Mesodermal cell (in vitro differentiated cells): ENCODE results near the gene SMIM10.
A peak's percentile ranks its signal among the peaks of the same experiment; 100 is the strongest.

Experiments used
- H3K27ac ChIP-seq: 2 replicates; pipeline ENCODE4 v1.7.0; 2013; ENCODE audit warnings: mild to moderate bottlenecking, low read depth, low read length, moderate library complexity; ENCODE audit not compliant: severe bottlenecking
- H3K36me3 ChIP-seq: 2 replicates; pipeline ENCODE4 v1.7.1; 2013; ENCODE audit warnings: mild to moderate bottlenecking, low read length, moderate library complexity; ENCODE audit not compliant: control insufficient read depth, insufficient read depth
- H3K4me1 ChIP-seq: one replicate; pipeline ENCODE4 v1.7.1; 2013; ENCODE audit warnings: mild to moderate bottlenecking, low read length; ENCODE audit not compliant: insufficient read depth, control insufficient read depth, poor library complexity, severe bottlenecking
- H3K4me3 ChIP-seq: 2 replicates; pipeline ENCODE4 v1.7.0; 2013; ENCODE audit warnings: low read length, control low read depth, mild to moderate bottlenecking; ENCODE audit not compliant: insufficient read depth, poor library complexity, severe bottlenecking; ENCODE audit errors: extremely low read depth
- H3K9me3 ChIP-seq: 2 replicates; pipeline ENCODE4 v1.7.1; 2013; ENCODE audit warnings: mild to moderate bottlenecking, low read length, moderate library complexity; ENCODE audit not compliant: control insufficient read depth
- WGBS, 2 experiments: methylation state at CpG; one replicate each; pipeline ENCODE4 v1.1.5; 2013; ENCODE audit warnings: missing lambda C conversion rate in 2 of 2; ENCODE audit not compliant: insufficient coverage in 2 of 2; 5-methylcytosine and 5-hydroxymethylcytosine counted together

Gene SMIM10

DNA sequence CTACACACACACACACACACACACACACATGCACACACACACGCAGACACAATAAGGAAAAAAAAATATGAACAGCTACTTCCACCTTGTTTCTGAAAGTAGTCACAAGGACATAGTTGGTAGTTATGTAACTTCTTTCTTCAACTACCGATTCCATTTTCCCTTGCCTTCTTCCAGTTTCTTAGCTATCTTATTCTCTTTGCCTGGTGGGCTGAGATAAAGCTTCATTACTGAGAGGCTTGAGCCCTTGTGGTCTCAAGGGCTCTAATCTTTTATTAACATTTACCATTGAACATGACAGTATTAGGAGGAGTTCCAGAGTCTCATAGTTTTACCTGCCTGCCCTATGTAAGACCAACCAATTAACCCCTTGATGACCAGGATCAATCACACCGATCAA lies 8.9 kb upstream of the SMIM10 start:
- no peaks in the 10 kb centered on the region for H3K36me3 ChIP-seq
- no CpG with 5 or more reads among the region's 3 CpGs for WGBS, 2 experiments
- no peaks in the 10 kb centered on the region for H3K4me1 ChIP-seq
- H3K4me3 ChIP-seq: no peak overlapping the region
- no peak overlapping the region for H3K27ac ChIP-seq
- H3K9me3 ChIP-seq: no peaks in the 10 kb centered on the region

DNA sequence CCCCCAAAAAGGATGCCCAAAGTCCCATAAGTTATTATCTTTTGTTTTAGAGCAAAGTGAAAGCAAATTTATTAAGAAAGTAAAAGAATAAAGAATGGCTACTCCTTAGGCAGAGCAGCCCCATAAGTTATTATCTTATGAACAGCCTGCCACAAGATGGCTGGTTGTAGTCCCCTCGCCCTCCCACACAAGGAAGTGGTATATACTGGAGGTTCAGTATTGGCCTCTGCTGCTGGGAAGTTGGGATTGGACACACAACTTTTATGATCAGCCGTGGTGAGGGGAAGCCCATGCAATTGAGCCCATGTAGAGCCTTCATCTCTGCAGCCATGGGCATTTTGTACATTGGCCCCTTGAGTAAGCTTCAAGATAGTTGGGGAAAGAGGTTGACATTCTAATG lies 8.0 kb upstream of the SMIM10 start:
- no CpG with 5 or more reads among the region's 2 CpGs for WGBS, 2 experiments

DNA sequence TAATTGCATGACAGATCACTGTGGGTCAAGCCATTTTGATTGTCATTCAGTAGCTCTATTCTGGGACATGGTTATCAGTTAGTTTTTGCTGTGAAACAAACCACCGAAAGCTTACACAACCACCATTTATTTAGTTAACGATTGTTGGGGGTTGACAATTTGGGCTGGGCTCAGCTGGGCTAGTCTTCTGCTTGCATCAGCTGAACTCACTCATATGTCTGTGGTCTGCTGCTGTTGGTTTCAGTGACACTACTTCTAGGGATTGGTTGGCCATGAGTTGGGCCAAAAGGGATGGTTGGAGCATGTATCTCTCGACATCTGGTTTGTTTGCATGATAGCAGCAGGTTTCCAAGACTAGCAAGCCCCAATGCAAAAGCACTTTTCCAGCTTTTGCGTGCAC lies 5.3 kb upstream of the SMIM10 start:
- no peak overlapping the region for H3K27ac ChIP-seq
- H3K36me3 ChIP-seq: no peaks in the 10 kb centered on the region
- peaks cover 3% of the 10 kb centered on the region for H3K4me1 ChIP-seq
- WGBS, 2 experiments: 93 to 100% methylated on average over 1 to 2 of the region's 4 CpGs
- H3K4me3 ChIP-seq: no peak overlapping the region
- no peaks in the 10 kb centered on the region for H3K9me3 ChIP-seq

More for the DNA sequence above, 8.0 kb upstream of the SMIM10 start:
- H3K36me3 ChIP-seq: no peaks in the 10 kb centered on the region
- no peaks in the 10 kb centered on the region for H3K9me3 ChIP-seq
- H3K4me3 ChIP-seq: no peak overlapping the region
- no peaks in the 10 kb centered on the region for H3K4me1 ChIP-seq
- no peak overlapping the region for H3K27ac ChIP-seq

DNA sequence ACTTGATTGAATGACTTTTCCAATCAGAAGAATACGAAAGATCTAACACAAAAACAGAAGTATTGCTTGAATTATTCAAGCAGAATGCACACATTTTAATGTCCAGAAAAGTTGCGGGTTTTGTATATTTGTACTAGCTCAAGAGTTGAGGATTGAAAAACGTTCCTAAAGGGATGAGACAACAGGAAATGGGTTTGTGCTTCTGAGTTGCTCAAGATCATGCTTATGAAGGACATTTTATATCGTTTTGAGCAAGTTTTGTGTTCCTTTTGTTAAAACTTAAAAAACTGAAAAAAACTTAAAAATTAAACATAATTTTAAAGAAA lies 353 bp upstream of the SMIM10 start:
- Histone ChIP-seq H3K27ac (no peak overlapping the region), H3K9me3 (no peaks in the 10 kb centered on the region), H3K4me3 (no peak overlapping the region), H3K36me3 (no peaks in the 10 kb centered on the region), H3K4me1 (peaks cover 3% of the 10 kb centered on the region)
- no CpG with 5 or more reads among the region's 4 CpGs for WGBS, 2 experiments

DNA sequence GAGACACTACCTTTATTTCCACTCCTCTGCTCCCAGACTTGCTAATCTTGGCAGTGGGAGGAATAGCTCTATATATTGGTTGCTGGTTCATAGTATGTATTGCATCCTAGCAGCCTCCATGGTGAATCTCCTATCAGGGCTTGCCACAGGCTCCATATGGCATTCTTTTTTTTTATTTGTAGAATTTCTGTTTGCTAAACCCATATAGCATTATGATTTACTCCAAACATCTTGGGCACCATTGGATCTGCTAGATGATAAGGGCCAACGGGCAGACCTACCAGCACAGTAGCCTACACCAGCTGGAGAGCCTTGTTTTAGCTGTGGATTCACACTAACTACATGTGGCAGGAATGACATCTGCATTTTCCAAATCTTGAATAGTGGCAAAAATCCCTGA lies 6.9 kb downstream of the SMIM10 start:
- H3K36me3 ChIP-seq: no peaks in the 10 kb centered on the region
- 83% methylated on average over 1 of the region's 1 CpG; no CpG with 5 or more reads in 1 of the 2 experiments for WGBS, 2 experiments
- no peak overlapping the region for H3K27ac ChIP-seq
- H3K4me1 ChIP-seq: peaks cover 7% of the 10 kb centered on the region
- H3K9me3 ChIP-seq: no peaks in the 10 kb centered on the region
- H3K4me3 ChIP-seq: no peak overlapping the region

GRCh38 chrX:134998246-134998645 lies 7.5 kb downstream of the SMIM10 start:
- Histone ChIP-seq H3K36me3 (no peaks in the 10 kb centered on the region), H3K9me3 (no peaks in the 10 kb centered on the region), H3K4me1 (peaks cover 7% of the 10 kb centered on the region), H3K27ac (no peak overlapping the region), H3K4me3 (no peak overlapping the region)
- 100% methylated on average over 1 to 2 of the region's 4 CpGs for WGBS, 2 experiments

- H3K36me3 ChIP-seq: no peaks in the 10 kb centered on the region
- H3K27ac ChIP-seq: no peak overlapping the region
- H3K9me3 ChIP-seq: no peaks in the 10 kb centered on the region
- no CpG with 5 or more reads among the region's 4 CpGs for WGBS, 2 experiments
- no peak overlapping the region for H3K4me3 ChIP-seq
- H3K4me1 ChIP-seq: peaks cover 7% of the 10 kb centered on the region
Measured at GRCh38 chrX:134999469-134999868, 8.7 kb downstream of the SMIM10 start.

- H3K36me3 ChIP-seq: no peaks in the 10 kb centered on the region
- no peak overlapping the region for H3K27ac ChIP-seq
- H3K4me3 ChIP-seq: no peak overlapping the region
- no peaks in the 10 kb centered on the region for H3K9me3 ChIP-seq
- WGBS, 2 experiments: no CpG with 5 or more reads among the region's 1 CpG
- peaks cover 7% of the 10 kb centered on the region for H3K4me1 ChIP-seq
Measured at GRCh38 chrX:135000516-135000915, 9.7 kb downstream of the SMIM10 start.

GRCh38 chrX:135003876-135004623 lies 13.3 kb downstream of the SMIM10 start:
- H3K4me1 ChIP-seq: no peaks in the 10 kb centered on the region
- H3K27ac ChIP-seq: no peak overlapping the region
- 0% methylated on average over 1 of the region's 35 CpGs; no CpG with 5 or more reads in 1 of the 2 experiments for WGBS, 2 experiments
- peak overlapping the region; percentile 32 for H3K4me3 ChIP-seq
- no peaks in the 10 kb centered on the region for H3K9me3 ChIP-seq
- H3K36me3 ChIP-seq: no peaks in the 10 kb centered on the region

- Histone ChIP-seq H3K4me1 (no peaks in the 10 kb centered on the region), H3K27ac (no peak overlapping the region), H3K36me3 (no peaks in the 10 kb centered on the region), H3K4me3 (no peak overlapping the region), H3K9me3 (no peaks in the 10 kb centered on the region)
- no CpG with 5 or more reads among the region's 4 CpGs for WGBS, 2 experiments
Measured at GRCh38 chrX:135006187-135006586, 15.4 kb downstream of the SMIM10 start.

DNA sequence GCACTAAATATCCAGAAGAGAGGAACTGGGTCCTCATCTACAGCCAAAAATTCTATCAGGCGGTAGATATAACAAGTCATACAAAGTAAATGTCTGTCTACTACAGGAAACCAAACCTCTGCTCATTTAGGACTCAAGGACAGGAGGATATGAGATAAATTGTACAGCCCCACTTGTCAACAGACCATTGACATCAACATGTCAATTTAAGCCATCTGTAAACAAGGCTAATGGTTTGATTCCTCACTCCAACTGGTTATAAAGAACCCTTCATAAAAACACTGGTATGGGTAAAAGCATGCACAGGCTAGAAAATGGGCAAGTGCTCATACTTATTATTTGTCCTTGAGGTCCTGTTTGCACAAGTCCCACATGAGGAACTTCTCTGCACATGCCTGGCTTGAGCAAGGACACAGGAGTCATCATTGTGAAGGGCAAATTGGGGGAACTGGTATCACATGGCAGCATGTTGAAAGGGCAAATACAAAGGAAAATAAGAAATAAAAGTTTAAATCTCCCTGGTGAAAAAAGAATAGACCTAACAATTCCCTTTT lies 18.3 kb downstream of the SMIM10 start:
- no peaks in the 10 kb centered on the region for H3K36me3 ChIP-seq
- no peaks in the 10 kb centered on the region for H3K4me1 ChIP-seq
- no peak overlapping the region for H3K4me3 ChIP-seq
- no peak overlapping the region for H3K27ac ChIP-seq
- no peaks in the 10 kb centered on the region for H3K9me3 ChIP-seq
- WGBS, 2 experiments: no CpG with 5 or more reads among the region's 1 CpG
